H1 (cell line): ENCODE measurements around the gene TFF1.

ENCODE experiments used
- PHF8 ChIP-seq: fragments of 200-600 bp; sonication (generic); conservative IDR thresholded peaks from 2 replicates; pipeline ENCODE4 v1.7.1; 2012; ENCODE audit warnings: low read depth, mild to moderate bottlenecking, inconsistent platforms, low read length, moderate library complexity
- TAF1 ChIP-seq: IDR thresholded peaks from 2 replicates; pipeline ENCODE4 v1.6.1; 2011; ENCODE audit warnings: mild to moderate bottlenecking, low read depth, low read length
- ZNF274 ChIP-seq: IDR thresholded peaks from 2 replicates; pipeline ENCODE4 v1.7.0; 2012; ENCODE audit warnings: low read length, borderline replicate concordance; ENCODE audit errors: extremely low read depth

- TF ChIP-seq PHF8 (no peak), TAF1 (no peak), ZNF274 (no peak)
Measured at GRCh38 chr21:42377211-42377950, 11.0 kb upstream of the TFF1 start.
